NCI-H1694 treated with DMSO at 0.1 percent for 48 hours (cell line): ENCODE results near the gene ARV1.

Experiments used
- DNase-seq: peaks from one replicate; lab custom pipeline; 2025; lab: John Stamatoyannopoulos, UW

The ARV1 gene

DNA sequence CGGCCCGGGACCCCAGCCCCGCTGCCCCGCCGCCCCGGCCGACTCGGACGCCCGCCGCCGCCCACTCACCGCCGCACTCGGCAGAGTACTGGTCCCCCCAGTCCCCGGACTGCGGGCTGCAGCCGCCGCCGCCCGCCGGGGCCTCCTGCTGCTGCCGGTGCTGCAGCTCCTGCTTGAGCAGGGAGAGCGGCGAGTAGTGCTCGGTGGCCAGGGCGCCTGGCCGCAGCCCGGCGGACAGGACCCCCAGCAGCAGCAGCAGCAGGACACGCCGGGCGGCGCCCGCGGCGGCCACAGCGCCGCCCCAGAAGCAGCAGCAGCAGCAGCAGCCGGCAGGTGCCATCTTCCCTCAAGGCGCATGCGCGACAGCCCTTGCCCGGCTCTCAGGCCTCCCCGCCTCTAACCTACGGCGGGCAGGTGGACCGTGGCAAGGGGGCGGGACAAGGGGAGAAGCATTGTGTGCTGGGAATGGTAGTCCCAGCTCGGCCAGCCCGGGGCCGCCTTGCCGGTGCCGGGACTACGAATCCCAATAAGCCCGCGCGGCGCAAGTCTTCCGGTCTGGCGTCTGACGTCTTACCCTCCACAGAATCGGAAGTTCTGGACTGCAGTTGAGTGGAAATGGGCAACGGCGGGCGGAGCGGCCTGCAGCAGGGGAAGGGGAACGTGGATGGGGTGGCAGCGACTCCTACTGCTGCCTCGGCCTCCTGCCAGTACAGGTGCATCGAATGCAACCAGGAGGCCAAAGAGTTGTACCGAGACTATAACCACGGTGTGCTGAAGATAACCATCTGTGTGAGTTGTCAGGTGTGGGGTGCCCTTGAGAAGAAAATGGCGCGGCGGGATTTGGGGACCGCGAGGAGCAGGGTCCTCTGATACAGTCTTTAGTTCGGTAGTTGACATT lies at the start of gene ARV1, which contains the start of gene TTC13:
TSS of gene ARV1 (plus strand) at position 604 of the 898 bp plus-strand sequence. CDS start at position 616, 12 bp downstream.
TSS of gene TTC13 (minus strand) at position 371 of the 898 bp plus-strand sequence. CDS start at position 340, 31 bp downstream.
- DNase-seq: peak; percentile 98

- DNase-seq: no peak
Measured at GRCh38 chr1:230930986-230931385, 47.9 kb upstream of the ARV1 start.

DNA sequence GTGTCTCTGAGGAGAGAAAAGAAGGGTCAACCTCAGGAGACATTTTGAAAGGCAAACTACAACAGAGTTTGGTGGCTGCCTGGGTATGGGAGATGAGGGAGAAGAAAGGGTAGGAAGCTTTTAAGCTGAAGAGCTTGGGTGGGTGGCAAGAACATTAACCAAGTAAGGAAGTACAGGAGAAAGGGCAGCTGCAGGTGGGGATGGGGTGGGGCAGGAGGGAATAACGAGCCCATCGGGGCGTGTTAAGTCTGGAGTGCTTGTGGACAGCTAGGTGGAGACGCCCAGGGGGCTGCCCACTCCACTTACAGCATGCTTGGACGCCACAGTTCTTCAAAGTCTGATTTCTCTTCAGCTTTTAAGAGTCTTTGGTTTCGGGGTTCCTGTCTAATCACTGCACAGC lies 43.0 kb upstream of the ARV1 start:
- no peak for DNase-seq

DNA sequence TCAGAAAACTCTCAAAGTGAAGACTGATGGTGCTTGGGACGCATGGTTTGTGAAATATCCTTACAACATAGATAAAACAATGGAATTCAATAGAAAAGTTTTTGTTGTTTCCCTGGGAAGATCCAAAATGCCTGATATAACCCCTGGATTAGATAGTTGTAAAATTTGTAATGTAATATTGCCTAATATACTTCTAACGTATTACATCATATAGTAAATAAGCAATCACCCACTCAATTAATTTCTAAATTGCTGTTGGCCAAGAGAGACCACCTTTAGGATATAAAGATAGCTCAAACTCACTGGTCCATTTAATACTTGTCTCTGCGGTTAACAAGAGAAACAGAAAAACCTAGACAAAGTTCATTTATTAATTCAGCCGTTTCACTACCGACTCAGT lies 42.4 kb upstream of the ARV1 start:
- no peak for DNase-seq

DNA sequence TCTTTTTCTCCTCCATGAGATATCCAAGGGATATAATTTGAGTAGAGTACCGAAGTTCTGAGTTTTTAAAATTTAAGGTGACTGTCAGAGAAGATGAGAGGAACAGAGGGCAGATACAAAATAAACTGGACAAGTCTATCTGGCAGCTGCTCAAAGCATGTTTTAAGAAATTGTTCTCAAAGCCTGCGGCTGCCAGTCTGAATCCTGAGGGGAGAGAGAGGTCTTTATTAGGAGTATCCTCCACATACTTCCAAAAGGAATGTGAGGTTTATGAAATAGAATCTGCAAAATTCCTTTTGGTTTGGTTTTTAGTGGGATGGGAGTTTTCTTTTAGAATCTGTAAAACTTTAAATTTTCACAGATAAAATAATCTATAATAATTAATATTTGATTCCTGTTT lies 41.5 kb upstream of the ARV1 start:
- no peak for DNase-seq

DNA sequence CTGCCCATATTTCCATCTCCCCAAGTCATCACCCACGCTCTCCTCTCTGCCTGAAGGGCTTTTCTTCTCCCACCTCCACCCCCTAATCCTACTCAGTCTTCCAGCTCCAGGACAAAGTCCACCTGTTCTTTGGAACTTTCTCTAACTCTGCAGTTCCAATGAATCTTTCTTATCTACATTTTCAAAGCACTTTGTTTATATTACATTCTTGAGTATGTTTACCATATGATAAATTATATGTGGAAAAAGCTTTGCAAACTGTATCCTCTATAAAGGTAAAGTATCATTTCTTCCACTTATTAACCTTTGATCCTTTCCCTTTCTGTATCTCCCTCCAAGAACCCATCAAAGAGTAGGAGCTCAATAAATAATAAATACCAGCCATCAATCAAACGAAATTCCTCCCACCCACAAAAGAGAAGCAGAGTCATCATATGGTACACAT lies 39.9 kb upstream of the ARV1 start:
- DNase-seq: no peak

DNA sequence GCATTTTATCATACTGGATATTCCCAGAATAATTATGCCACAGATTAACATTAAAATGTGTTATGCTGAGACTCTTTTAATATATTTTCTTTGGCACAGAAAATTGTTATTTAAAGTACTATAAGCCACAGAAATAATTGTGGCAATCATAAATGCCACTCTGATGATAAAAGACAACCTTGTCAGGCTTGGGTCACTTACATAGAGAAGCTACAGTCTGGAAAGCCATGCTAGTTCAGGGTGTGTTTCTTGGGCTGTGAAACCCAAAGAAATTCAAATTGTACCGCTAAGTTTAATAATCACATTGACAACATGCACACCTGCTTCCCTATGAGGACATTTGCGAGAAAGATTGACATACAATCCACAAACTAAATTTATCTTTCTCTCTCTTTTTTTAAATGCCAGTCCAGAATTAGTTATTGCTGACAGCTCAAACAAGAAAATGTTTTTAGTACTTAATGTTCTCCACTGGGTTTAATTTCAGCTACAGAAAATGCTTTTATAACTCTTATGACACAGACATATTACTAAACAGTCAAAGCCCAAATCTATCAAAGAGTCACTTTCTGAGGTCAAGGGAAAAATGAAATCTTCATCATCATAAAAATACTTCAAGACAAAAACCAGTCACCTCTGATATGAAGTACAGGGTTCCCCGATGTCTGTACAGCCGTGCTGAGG lies 38.9 kb upstream of the ARV1 start:
- DNase-seq: no peak

- no peak for DNase-seq
Measured at GRCh38 chr1:230940848-230941247, 38.0 kb upstream of the ARV1 start.

DNA sequence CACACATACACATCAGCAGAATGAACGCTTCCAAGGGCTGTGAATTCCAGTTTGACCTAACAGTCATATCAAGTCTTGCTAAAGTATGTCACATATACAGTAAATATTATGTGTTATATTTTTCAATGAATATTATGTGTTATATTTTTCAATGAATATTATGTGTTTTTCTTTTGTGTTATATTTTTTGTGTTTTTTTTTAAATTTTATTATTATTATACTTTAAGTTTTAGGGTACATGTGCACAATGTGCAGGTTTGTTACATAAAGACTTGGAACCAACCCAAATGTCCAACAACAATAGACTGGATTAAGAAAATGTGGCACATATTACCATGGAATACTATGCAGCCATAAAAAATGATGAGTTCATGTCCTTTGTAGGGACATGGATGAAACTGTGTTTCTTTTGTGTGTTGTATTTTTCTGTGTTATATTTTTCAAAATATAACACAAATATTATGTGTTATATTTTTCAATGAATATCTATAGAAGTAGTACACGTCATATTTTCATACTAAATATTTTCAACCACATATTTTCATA lies 35.8 kb upstream of the ARV1 start:
- DNase-seq: no peak

- DNase-seq: no peak
Measured at GRCh38 chr1:230948301-230948700, 30.6 kb upstream of the ARV1 start.

DNA sequence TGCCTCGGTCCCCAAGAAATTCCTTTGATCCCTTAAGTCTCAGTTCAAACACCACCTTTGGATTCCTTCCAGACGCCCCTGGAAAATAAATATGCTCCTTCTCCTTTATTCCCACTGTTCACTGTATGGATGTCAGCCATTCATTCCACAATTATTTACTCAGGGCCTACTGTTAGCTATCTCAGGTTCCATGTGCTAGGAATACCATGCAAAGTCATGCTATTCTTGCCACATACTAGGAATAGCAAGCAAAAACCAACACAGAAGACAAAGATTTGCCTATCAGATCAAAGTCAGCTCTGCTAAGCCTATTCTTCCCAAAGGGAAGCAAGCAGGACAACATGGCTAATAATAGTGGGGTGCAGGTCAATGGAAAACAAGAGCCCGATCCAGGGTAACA lies 30.0 kb upstream of the ARV1 start:
- no peak for DNase-seq

GRCh38 chr1:230950404-230950803 lies 28.5 kb upstream of the ARV1 start:
- no peak for DNase-seq

DNA sequence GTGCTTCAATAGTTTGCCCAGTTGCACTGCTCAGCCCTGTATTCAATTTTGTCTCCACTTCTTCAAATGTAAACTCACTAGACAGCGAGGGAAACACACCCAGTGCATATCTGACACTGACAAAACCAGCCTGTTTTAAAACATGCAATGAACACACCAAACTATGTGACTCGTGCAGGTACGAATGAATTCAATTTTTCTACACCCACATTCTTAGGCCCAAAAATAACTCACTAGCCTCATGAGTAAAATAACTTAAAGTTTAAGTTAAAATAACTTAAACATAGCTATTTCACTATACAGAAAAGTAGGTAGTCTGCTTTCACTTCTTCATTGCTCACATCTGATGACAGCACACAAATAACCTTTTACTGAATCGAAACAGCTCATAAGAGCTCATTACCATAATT lies 21.3 kb upstream of the ARV1 start:
- DNase-seq: no peak

DNA sequence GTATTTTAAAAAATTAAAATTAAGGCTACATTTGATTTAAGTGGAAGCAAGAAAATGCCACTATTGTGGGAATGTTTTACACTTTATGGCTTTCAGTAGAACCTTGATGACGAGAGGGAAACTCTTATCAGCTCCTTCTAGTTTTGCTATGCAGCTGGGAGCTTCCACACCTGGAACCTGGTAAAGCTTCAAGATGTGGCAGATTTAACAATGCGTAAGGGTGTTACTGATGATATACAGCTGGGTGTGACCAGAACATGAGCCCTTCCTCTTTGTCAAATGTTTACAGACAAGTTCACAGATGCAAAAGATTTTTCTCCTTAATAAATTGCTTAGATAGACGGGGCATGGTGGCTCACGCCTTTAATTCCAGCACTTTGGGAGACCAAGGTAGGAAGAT lies 20.5 kb upstream of the ARV1 start:
- no peak for DNase-seq

GRCh38 chr1:230964896-230965295 lies 14.0 kb upstream of the ARV1 start:
- no peak for DNase-seq

GRCh38 chr1:230965535-230965934 lies 13.4 kb upstream of the ARV1 start:
- DNase-seq: no peak

DNA sequence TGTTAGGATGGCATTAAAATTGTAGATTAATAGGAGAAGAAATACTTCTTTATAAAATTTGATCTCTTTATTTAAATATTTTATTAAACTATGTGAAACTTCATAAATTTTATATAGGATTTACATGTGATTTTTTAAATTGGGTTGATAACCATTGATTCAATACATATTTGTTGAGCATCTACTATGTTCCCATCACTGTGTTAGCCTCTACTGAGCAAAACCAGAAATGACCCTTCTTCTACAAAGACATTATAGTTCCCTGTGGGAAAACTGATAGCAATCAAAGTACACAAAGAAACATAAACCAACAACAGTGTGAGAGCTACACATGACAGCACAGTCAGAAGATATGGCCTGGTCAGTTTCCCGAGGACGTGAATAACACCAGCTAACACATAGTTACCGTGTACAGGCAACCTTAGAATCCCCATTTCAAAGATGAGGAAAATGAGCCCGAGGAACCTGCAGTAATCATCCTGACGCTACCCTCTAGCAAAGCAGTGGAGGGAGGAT lies 12.5 kb upstream of the ARV1 start:
- no peak for DNase-seq

- no peak for DNase-seq
Measured at GRCh38 chr1:230970432-230970831, 8.5 kb upstream of the ARV1 start.

DNA sequence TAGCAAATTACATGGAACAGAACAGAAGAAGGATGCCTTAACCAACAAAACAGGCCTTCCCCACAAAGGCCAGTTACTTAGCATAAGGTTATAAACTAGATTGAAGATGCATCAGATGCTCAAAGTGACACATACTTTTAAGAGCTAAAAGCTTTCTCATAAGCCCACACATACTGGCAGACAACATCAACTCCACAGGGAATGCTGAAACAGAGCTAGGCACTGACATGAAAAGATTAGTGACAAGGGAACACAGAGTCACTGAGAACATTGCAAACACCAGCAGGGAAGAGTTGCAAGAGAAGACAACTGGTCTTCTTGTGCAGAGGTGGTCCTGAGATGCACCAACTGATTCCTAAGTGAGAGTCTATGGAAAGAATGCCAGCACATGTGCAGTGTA lies 7.1 kb upstream of the ARV1 start:
- DNase-seq: no peak

- no peak for DNase-seq
Measured at GRCh38 chr1:230972855-230973271, 6.0 kb upstream of the ARV1 start.

GRCh38 chr1:230975636-230976035 lies 3.3 kb upstream of the ARV1 start:
- no peak for DNase-seq

- no peak for DNase-seq
Measured at GRCh38 chr1:230976360-230976759, 2.5 kb upstream of the ARV1 start.
